Activated CD4-positive, alpha-beta T cell treated with anti-CD3 and anti-CD28 coated beads for 36 hours (primary cell): ENCODE data around the gene OSBPL3. TPM values are rescaled to one million over a fixed set of nuclear protein-coding genes. Genes with fewer than 3 reads are reported as not detected.

ENCODE experiments used
- ATAC-seq: fragments of 200-7000 bp; cut with Tn5 transposase; one replicate; pipeline ENCODE4 v1.10.0; 2021; ENCODE audit warnings: mild to moderate bottlenecking, moderate library complexity
- CTCF ChIA-PET: fragments of 350-600 bp; sonication (Branson Sonifier 250); formaldehyde crosslinking; loops from one replicate; lab custom pipeline; 2021; ENCODE audit warnings: antibody characterized with exemption; lab: Charles Lee
- POLR2A ChIA-PET: fragments of 350-600 bp; sonication (Branson Sonifier 250); formaldehyde crosslinking; loops from one replicate; lab custom pipeline; 2021; ENCODE audit warnings: antibody characterized with exemption, inconsistent platforms; lab: Charles Lee
- DNase-seq: peaks from one replicate; pipeline ENCODE4 v3.0.0-alpha.2; 2020
- H3K27ac Mint-ChIP-seq: one replicate; pipeline ENCODE4 v1.8.0; 2021; ENCODE audit warnings: mixed read lengths
- H3K27me3 Mint-ChIP-seq: one replicate; pipeline ENCODE4 v1.8.0; 2021; ENCODE audit warnings: mixed read lengths
- H3K36me3 Mint-ChIP-seq: one replicate; pipeline ENCODE4 v1.8.0; 2021; ENCODE audit warnings: low read depth, mixed read lengths
- H3K4me1 Mint-ChIP-seq: one replicate; pipeline ENCODE4 v1.8.0; 2021; ENCODE audit warnings: mixed read lengths
- H3K4me3 Mint-ChIP-seq: one replicate; pipeline ENCODE4 v1.8.0; 2021; ENCODE audit warnings: mild to moderate bottlenecking, moderate library complexity, mixed read lengths
- H3K9me3 Mint-ChIP-seq: one replicate; pipeline ENCODE4 v1.8.0; 2021; ENCODE audit warnings: low read depth, mixed read lengths
- intact Hi-C, 2 experiments: fragments of 100-400 bp; cut with DNase I in 1 of 2; cut with micrococcal nuclease in 1 of 2; formaldehyde crosslinking; loops; one replicate each; pipeline versions ENCODE4 v1.14.2 to v1.15.1; 2022 to 2024; cut with DNase I, micrococcal nuclease
- total RNA-seq, 2 experiments: library from RNA; stranded (reverse); gene quantifications; one replicate each; pipeline ENCODE4 v1.2.3, GENCODE V29; 2021

Gene OSBPL3
- total RNA-seq, 2 experiments from 2014 or later = 34.7 to 38.2 TPM

GRCh38 chr7:25007668-25008067, 27.7 kb upstream of the OSBPL3 start:
- peaks cover 11% of the 10 kb centered on the region for H3K4me1 Mint-ChIP-seq
- no peaks in the 10 kb centered on the region for H3K27me3 Mint-ChIP-seq
- ChIA-PET POLR2A (interaction anchor here (0.9 kb wide), 1 partner anchor 109 kb away, joined by 3 read pairs; no protein-coding TSS in a partner anchor), CTCF (interaction anchor here (0.7 to 1.4 kb wide), 6 partner anchors 20 to 230 kb away, joined by 3 to 6 read pairs (median 5); no protein-coding TSS in a partner anchor)
- intact Hi-C loops = no loop called here
- DNase-seq (peak; percentile 13), ATAC-seq (peak; percentile 63)
- no peaks in the 10 kb centered on the region for H3K36me3 Mint-ChIP-seq
- no peaks in the 10 kb centered on the region for H3K9me3 Mint-ChIP-seq
- no peak overlapping the region for H3K27ac Mint-ChIP-seq
- H3K4me3 Mint-ChIP-seq = no peak overlapping the region

DNA sequence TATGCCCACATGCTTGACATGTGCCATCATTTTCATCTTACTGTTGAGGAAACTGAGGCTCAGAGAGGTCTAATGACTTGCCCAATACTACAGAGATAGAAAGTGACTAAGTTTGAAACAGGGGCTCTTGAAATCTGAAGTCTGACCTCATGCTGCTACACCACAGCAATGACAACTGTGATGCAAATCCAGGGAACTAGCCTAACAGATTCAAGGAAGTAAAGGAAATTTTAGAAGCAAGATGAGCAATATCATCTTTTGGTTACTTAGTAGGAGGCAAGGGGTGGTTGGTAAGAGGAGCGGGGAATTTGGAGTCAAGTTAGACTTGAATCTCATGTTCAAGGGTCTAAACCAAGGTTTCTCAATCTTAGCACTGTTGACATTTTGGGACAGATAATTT, 26.3 kb upstream of the OSBPL3 start:
- ATAC-seq (no peak), DNase-seq (no peak)
- H3K9me3 Mint-ChIP-seq = peaks cover 1% of the 10 kb centered on the region
- no peak overlapping the region for H3K27ac Mint-ChIP-seq
- ChIA-PET CTCF (interaction anchor here (1.4 kb wide), 1 partner anchor 194 kb away, joined by 5 read pairs; no protein-coding TSS in a partner anchor), POLR2A (no interaction called here)
- H3K36me3 Mint-ChIP-seq = no peaks in the 10 kb centered on the region
- no peak overlapping the region for H3K4me3 Mint-ChIP-seq
- H3K4me1 Mint-ChIP-seq = peaks cover 5% of the 10 kb centered on the region
- H3K27me3 Mint-ChIP-seq = no peaks in the 10 kb centered on the region
- intact Hi-C loops = no loop called here

- intact Hi-C loops = no loop called here
- Mint-ChIP-seq H3K27ac (no peak overlapping the region), H3K4me3 (no peak overlapping the region), H3K9me3 (peaks cover 6% of the 10 kb centered on the region), H3K36me3 (peaks cover 3% of the 10 kb centered on the region), H3K4me1 (peaks cover 5% of the 10 kb centered on the region), H3K27me3 (peaks cover 2% of the 10 kb centered on the region)
- ATAC-seq (no peak), DNase-seq (no peak)
- ChIA-PET CTCF (no interaction called here), POLR2A (no interaction called here)
These were observed 25.7 kb upstream of the OSBPL3 start for GRCh38 chr7:25005658-25006057.

GRCh38 chr7:25002786-25003185, 22.8 kb upstream of the OSBPL3 start:
- Mint-ChIP-seq H3K27me3 (peaks cover 5% of the 10 kb centered on the region), H3K27ac (no peak overlapping the region), H3K9me3 (peaks cover 10% of the 10 kb centered on the region), H3K36me3 (peaks cover 6% of the 10 kb centered on the region), H3K4me1 (peaks cover 5% of the 10 kb centered on the region), H3K4me3 (no peak overlapping the region)
- ATAC-seq (no peak), DNase-seq (no peak)
- ChIA-PET POLR2A (no interaction called here), CTCF (interaction anchor here (0.8 to 1.3 kb wide), 2 partner anchors 14 to 96 kb away, joined by 3 read pairs; no protein-coding TSS in a partner anchor)
- intact Hi-C loops = no loop called here

DNA sequence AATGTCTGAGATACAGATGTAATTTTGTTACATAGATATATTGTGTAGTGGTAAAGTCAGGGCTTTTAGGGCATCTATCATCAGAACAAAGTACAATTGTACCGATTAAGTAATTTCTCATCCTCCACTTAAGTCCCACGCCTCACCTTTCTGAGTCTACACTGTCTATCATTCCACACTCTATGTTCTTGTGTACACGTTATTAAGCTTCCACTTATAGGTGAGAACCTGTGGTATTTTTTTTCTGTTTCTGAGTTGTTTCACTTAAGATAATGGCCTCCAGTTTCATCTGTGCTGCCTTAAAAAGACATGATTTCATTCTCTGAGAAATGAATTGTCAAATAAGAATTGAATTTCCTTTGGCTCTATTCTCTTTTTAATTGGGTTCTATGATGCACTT, 15.5 kb upstream of the OSBPL3 start:
- DNase-seq = no peak
- ChIA-PET CTCF (no interaction called here), POLR2A (no interaction called here)
- ATAC-seq = no peak
- no peak overlapping the region for H3K4me3 Mint-ChIP-seq
- H3K4me1 Mint-ChIP-seq = no peaks in the 10 kb centered on the region
- peaks cover 6% of the 10 kb centered on the region for H3K27me3 Mint-ChIP-seq
- H3K27ac Mint-ChIP-seq = no peak overlapping the region
- H3K9me3 Mint-ChIP-seq = peaks cover 2% of the 10 kb centered on the region
- intact Hi-C loops = no loop called here
- H3K36me3 Mint-ChIP-seq = peaks cover under 1% of the 10 kb centered on the region

DNA sequence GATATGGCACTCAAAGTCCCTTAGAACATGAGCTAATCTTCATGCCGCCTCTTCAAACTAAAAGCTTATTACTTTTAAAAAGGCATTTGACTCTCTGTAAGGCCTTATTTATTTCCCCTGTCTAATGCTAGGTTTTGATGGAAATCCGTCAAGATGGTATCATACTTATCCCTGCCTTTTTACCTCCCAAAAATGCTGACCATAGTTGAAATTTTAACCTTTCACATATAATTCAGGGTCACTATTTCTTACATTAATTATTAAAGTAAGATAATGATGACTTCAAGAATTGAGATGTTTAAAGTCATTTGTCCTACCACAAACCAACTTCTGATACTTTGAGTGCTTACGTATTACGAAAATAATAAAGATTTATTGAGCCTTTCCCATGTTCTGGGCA, 12.3 kb upstream of the OSBPL3 start:
- H3K27ac Mint-ChIP-seq = no peak overlapping the region
- intact Hi-C loops = no loop called here
- H3K4me1 Mint-ChIP-seq = no peaks in the 10 kb centered on the region
- ChIA-PET POLR2A (no interaction called here), CTCF (interaction anchor here (0.5 to 1.4 kb wide), 4 partner anchors 10 to 179 kb away, joined by 3 to 5 read pairs (median 4); no protein-coding TSS in a partner anchor)
- ATAC-seq (no peak), DNase-seq (no peak)
- no peak overlapping the region for H3K4me3 Mint-ChIP-seq
- H3K36me3 Mint-ChIP-seq = no peaks in the 10 kb centered on the region
- no peaks in the 10 kb centered on the region for H3K9me3 Mint-ChIP-seq
- peaks cover 5% of the 10 kb centered on the region for H3K27me3 Mint-ChIP-seq

DNA sequence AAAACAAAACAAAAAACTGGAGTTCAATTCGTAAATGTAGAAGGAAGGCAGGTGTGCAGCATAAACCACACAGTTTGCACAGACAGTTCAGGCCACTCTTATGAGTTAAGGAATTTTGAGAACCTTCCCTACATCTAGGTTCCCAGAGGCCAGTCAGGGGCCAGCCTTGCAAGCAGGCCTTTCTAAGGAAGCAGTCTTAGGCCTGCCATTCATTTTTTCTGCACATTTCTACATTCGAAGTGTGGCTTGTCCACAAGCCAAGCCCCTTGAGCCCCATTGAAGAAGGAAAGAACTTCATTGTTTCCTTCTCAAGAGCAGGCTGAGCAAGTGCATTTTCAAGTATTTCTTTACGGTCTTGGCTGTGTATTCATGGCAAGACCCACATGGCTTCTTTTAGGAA, 11.4 kb upstream of the OSBPL3 start:
- intact Hi-C loops = no loop called here
- H3K9me3 Mint-ChIP-seq = no peaks in the 10 kb centered on the region
- no peak overlapping the region for H3K27ac Mint-ChIP-seq
- peaks cover 5% of the 10 kb centered on the region for H3K27me3 Mint-ChIP-seq
- no peaks in the 10 kb centered on the region for H3K36me3 Mint-ChIP-seq
- POLR2A ChIA-PET = no interaction called here
- no peaks in the 10 kb centered on the region for H3K4me1 Mint-ChIP-seq
- ATAC-seq (no peak), DNase-seq (no peak)
- H3K4me3 Mint-ChIP-seq = no peak overlapping the region
- CTCF ChIA-PET = interaction anchor here (1.2 to 1.3 kb wide), 2 partner anchors 79 to 178 kb away, joined by 3 to 7 read pairs; no protein-coding TSS in a partner anchor

- H3K4me1 Mint-ChIP-seq = no peaks in the 10 kb centered on the region
- intact Hi-C loops = no loop called here
- H3K27ac Mint-ChIP-seq = no peak overlapping the region
These were observed 7.4 kb upstream of the OSBPL3 start for GRCh38 chr7:24987331-24987842.

DNA sequence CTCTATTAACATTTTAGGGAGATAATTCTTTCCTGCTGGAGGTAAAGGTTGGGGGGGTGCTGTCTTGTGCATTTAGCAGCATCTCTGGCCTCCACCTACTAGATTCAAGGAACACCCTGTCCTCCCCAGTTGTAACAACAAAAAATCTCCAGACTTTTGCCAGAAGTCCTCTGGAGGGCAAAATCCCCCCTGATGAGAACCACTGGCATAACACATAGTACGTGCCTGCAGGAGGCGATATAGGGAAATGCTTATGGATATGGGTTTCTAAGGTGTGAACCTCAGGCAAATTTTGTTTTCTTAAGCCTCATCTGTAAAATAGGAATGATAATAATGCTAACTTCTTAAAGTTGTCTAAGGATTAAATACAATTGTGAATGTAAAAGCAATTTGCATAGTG, 2.9 kb upstream of the OSBPL3 start:
- ChIA-PET CTCF (interaction anchor here (0.8 to 7.8 kb wide), 13 partner anchors 9 to 191 kb away, joined by 3 to 57 read pairs (median 4); no protein-coding TSS in a partner anchor), POLR2A (no interaction called here)
- H3K9me3 Mint-ChIP-seq = no peaks in the 10 kb centered on the region
- DNase-seq (peak; percentile 31), ATAC-seq (no peak)
- no peak overlapping the region for H3K27ac Mint-ChIP-seq
- no peak overlapping the region for H3K4me3 Mint-ChIP-seq
- H3K4me1 Mint-ChIP-seq = peaks cover 30% of the 10 kb centered on the region
- intact Hi-C loops = loop anchor here in 1 of 2 experiments (5.0 kb wide), 3 partner anchors 199 to 1451 kb away; partner anchors contain the start of genes GSDME and TRA2A
- peaks cover 5% of the 10 kb centered on the region for H3K36me3 Mint-ChIP-seq
- no peaks in the 10 kb centered on the region for H3K27me3 Mint-ChIP-seq

More at GRCh38 chr7:24987331-24987842, 7.4 kb upstream of the OSBPL3 start:
- ATAC-seq (no peak), DNase-seq (no peak)
- no peaks in the 10 kb centered on the region for H3K36me3 Mint-ChIP-seq
- H3K4me3 Mint-ChIP-seq = no peak overlapping the region
- CTCF ChIA-PET = no interaction called here
- peaks cover 5% of the 10 kb centered on the region for H3K27me3 Mint-ChIP-seq
- no peaks in the 10 kb centered on the region for H3K9me3 Mint-ChIP-seq
- POLR2A ChIA-PET = no interaction called here

DNA sequence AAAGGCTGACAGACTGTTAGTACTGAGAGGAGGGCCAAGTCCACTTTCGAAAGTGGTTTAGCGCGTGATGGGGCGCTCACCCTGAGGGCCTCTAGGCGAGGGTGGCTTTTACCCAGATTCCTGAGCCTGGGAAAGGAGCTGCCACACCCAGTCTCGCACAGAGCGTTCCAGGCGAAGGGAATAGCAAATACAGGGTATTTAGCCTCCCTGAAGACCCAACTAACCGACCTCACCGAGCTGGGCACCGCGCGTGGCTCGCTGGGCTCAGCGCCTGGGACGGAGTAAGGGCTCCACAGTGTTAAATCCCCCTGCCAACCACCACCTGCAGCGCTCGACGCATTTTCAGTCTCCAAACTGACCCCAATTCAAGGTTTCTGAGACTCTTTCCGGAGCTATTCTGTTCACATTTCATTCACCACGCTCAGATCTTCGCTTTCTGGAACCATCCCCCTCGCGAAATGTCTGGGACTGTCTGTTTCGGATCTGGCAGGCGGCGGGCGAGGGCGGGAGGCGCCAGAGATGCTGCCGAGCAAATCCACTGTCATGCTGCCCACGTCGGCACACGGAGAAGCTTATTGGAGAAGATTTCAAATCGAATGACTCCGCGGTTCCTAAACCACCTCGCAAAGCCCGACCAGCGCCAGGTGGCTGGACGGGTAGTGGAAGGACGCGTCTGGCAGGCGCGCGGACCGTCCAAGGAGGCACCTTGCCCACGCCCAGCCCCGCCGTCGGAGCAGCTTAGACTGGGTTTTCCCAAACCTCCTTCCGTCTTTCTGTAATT, 1.4 kb upstream of the OSBPL3 start:
- DNase-seq (peak; percentile 78), ATAC-seq (peak; percentile 10)
- intact Hi-C loops = loop anchor here (2.0 to 5.0 kb wide), 4 partner anchors 89 to 1449 kb away; partner anchors contain the start of genes GSDME (in 1 of the 2) and TRA2A (in 1 of the 2)
- H3K9me3 Mint-ChIP-seq = no peaks in the 10 kb centered on the region
- H3K36me3 Mint-ChIP-seq = peaks cover 9% of the 10 kb centered on the region
- peak overlapping the region; percentile 91 for H3K27ac Mint-ChIP-seq
- H3K4me3 Mint-ChIP-seq = peak overlapping the region; percentile 90
- H3K4me1 Mint-ChIP-seq = peaks cover 43% of the 10 kb centered on the region
- H3K27me3 Mint-ChIP-seq = no peaks in the 10 kb centered on the region
- POLR2A ChIA-PET = interaction anchor here (0.5 to 1.2 kb wide), 4 partner anchors 144 to 1640 kb away, joined by 3 to 8 read pairs (median 4); partner anchors contain the start of gene CYCS
- CTCF ChIA-PET = interaction anchor here (0.6 to 7.8 kb wide), 24 partner anchors 11 to 1948 kb away, joined by 3 to 57 read pairs (median 4); no protein-coding TSS in a partner anchor

GRCh38 chr7:24980534-24981170, 674 bp upstream of the OSBPL3 start:
- intact Hi-C loops = loop anchor here (1.0 to 5.0 kb wide), 12 partner anchors 48 to 1448 kb away; partner anchors contain the start of genes CYCS (in 1 of the 2), GSDME (in 1 of the 2) and TRA2A (in 1 of the 2)
- Mint-ChIP-seq H3K4me3 (peak overlapping the region; percentile 90), H3K27me3 (no peaks in the 10 kb centered on the region), H3K27ac (peak overlapping the region; percentile 78), H3K4me1 (peaks cover 50% of the 10 kb centered on the region), H3K36me3 (peaks cover 10% of the 10 kb centered on the region), H3K9me3 (no peaks in the 10 kb centered on the region)
- DNase-seq = peak; percentile 73
- ChIA-PET POLR2A (interaction anchor here (0.6 to 1.1 kb wide), 4 partner anchors 30 to 159 kb away, joined by 3 to 4 read pairs (median 3); no protein-coding TSS in a partner anchor), CTCF (interaction anchor here (0.7 to 7.8 kb wide), 12 partner anchors 17 to 169 kb away, joined by 3 to 57 read pairs (median 5); no protein-coding TSS in a partner anchor)
- peak; percentile 34 for ATAC-seq
